Stimulated activated CD4-positive, alpha-beta T cell treated with anti-CD3 and anti-CD28 coated beads, Interleukin-2, amount 100 ng/mL, for 48 hours (primary cell): ENCODE measurements around the gene USP28.
"Not testable (repeated sequence)": the region's sequence is repeated elsewhere in the genome, so short reads cannot be mapped to it uniquely, and the experiment has no call there.

Experiments used
- DNase-seq, 2 donors: peaks; one replicate each; pipeline ENCODE4 v3.0.0-alpha.2; 2020

Gene USP28

GRCh38 chr11:113875234-113876073 is at the start of gene USP28:
USP28 (minus strand) TSS chr11:113875572; CDS start chr11:113875501, 71 bp downstream.
- peak; percentile 81 to 82 for DNase-seq

GRCh38 chr11:113923572-113923971 is 48.2 kb upstream of the USP28 start:
- no peak for DNase-seq

- DNase-seq, result not testable (repeated sequence)
These were observed 36.1 kb upstream of the USP28 start for GRCh38 chr11:113911491-113911890.

- no peak for DNase-seq
These were observed 32.7 kb upstream of the USP28 start for GRCh38 chr11:113908098-113908497.

GRCh38 chr11:113907681-113908080 is 32.3 kb upstream of the USP28 start:
- no peak for DNase-seq

GRCh38 chr11:113907152-113907551 is 31.8 kb upstream of the USP28 start:
- no peak for DNase-seq

- no peak for DNase-seq
These were observed 31.1 kb upstream of the USP28 start for GRCh38 chr11:113906516-113906915.

GRCh38 chr11:113906038-113906437 is 30.7 kb upstream of the USP28 start:
- no peak for DNase-seq

- DNase-seq, result no peak
These were observed 29.2 kb upstream of the USP28 start, which contains the start of gene HTR3B for GRCh38 chr11:113904379-113905101. HTR3B (plus strand) TSS chr11:113904796; CDS start chr11:113904934, 138 bp downstream.

- no peak for DNase-seq
These were observed 25.8 kb upstream of the USP28 start for GRCh38 chr11:113901141-113901540.

GRCh38 chr11:113896156-113896879 is 20.9 kb upstream of the USP28 start:
- peak; percentile 10 for DNase-seq

- DNase-seq, result no peak
These were observed 20.2 kb upstream of the USP28 start for GRCh38 chr11:113895367-113896155.

GRCh38 chr11:113894421-113894996 is 19.1 kb upstream of the USP28 start:
- no peak for DNase-seq

GRCh38 chr11:113888848-113889247 is 13.5 kb upstream of the USP28 start:
- no peak for DNase-seq

GRCh38 chr11:113885897-113886296 is 10.5 kb upstream of the USP28 start:
- DNase-seq, result no peak

GRCh38 chr11:113884361-113884836 is 9.0 kb upstream of the USP28 start:
- no peak for DNase-seq

- DNase-seq, result no peak
These were observed 6.5 kb upstream of the USP28 start for GRCh38 chr11:113881856-113882255.

GRCh38 chr11:113880971-113881370 is 5.6 kb upstream of the USP28 start:
- DNase-seq, result no peak

- not testable (repeated sequence) for DNase-seq
These were observed 4.1 kb upstream of the USP28 start for GRCh38 chr11:113879446-113879845.

- no peak for DNase-seq
These were observed 2.3 kb upstream of the USP28 start for GRCh38 chr11:113877670-113878055.

GRCh38 chr11:113876798-113877669 is 1.7 kb upstream of the USP28 start:
- DNase-seq, result no peak
